Subcutaneous adipose tissue (tissue), 4 donors: ENCODE data around the gene RBFOX2. TPM values are rescaled to one million over a fixed set of nuclear protein-coding genes. Genes with fewer than 3 reads are reported as not detected.

Experiments
- CTCF ChIP-seq: fragments of 450-650 bp; IDR thresholded peaks from one replicate; pipeline ENCODE4 v1.5.1; 2016; ENCODE audit warnings: low read depth, mild to moderate bottlenecking, control low read depth, antibody characterized with exemption, moderate library complexity
- total RNA-seq, 4 donors: library from RNA; depleted of rRNA; stranded (reverse); fragments of >200 nt; gene quantifications; one replicate each; pipeline ENCODE4 v1.1.0, GENCODE V29; 2016

RBFOX2 gene
- total RNA-seq, 4 donors from 2014 or later = 46.7 to 64.1 (median 51.5) TPM

GRCh38 chr22:35923026-35923425 is 105.6 kb downstream of the RBFOX2 start:
- TF ChIP-seq CTCF = no peak

- TF ChIP-seq CTCF = no peak
These were observed 106.8 kb downstream of the RBFOX2 start for GRCh38 chr22:35921777-35922176.

- no peak for TF ChIP-seq CTCF
These were observed 107.6 kb downstream of the RBFOX2 start for GRCh38 chr22:35921044-35921443.

- no peak for TF ChIP-seq CTCF
These were observed 109.6 kb downstream of the RBFOX2 start for GRCh38 chr22:35919002-35919542.

- TF ChIP-seq CTCF = no peak
These were observed 110.2 kb downstream of the RBFOX2 start for GRCh38 chr22:35918456-35918855.

- no peak for TF ChIP-seq CTCF
These were observed 111.0 kb downstream of the RBFOX2 start for GRCh38 chr22:35917651-35918050.

- no peak for TF ChIP-seq CTCF
These were observed 113.1 kb downstream of the RBFOX2 start for GRCh38 chr22:35915477-35916013.
